Measurements from ENCODE around the gene MRTFB.
"Not testable (repeated sequence)": the region's sequence is repeated elsewhere in the genome, so short reads cannot be mapped to it uniquely, and the experiment has no call there.

MRTFB gene, protein sequence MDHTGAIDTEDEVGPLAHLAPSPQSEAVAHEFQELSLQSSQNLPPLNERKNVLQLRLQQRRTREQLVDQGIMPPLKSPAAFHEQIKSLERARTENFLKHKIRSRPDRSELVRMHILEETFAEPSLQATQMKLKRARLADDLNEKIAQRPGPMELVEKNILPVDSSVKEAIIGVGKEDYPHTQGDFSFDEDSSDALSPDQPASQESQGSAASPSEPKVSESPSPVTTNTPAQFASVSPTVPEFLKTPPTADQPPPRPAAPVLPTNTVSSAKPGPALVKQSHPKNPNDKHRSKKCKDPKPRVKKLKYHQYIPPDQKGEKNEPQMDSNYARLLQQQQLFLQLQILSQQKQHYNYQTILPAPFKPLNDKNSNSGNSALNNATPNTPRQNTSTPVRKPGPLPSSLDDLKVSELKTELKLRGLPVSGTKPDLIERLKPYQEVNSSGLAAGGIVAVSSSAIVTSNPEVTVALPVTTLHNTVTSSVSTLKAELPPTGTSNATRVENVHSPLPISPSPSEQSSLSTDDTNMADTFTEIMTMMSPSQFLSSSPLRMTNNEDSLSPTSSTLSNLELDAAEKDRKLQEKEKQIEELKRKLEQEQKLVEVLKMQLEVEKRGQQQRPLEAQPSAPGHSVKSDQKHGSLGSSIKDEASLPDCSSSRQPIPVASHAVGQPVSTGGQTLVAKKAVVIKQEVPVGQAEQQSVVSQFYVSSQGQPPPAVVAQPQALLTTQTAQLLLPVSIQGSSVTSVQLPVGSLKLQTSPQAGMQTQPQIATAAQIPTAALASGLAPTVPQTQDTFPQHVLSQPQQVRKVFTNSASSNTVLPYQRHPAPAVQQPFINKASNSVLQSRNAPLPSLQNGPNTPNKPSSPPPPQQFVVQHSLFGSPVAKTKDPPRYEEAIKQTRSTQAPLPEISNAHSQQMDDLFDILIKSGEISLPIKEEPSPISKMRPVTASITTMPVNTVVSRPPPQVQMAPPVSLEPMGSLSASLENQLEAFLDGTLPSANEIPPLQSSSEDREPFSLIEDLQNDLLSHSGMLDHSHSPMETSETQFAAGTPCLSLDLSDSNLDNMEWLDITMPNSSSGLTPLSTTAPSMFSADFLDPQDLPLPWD

DNA sequence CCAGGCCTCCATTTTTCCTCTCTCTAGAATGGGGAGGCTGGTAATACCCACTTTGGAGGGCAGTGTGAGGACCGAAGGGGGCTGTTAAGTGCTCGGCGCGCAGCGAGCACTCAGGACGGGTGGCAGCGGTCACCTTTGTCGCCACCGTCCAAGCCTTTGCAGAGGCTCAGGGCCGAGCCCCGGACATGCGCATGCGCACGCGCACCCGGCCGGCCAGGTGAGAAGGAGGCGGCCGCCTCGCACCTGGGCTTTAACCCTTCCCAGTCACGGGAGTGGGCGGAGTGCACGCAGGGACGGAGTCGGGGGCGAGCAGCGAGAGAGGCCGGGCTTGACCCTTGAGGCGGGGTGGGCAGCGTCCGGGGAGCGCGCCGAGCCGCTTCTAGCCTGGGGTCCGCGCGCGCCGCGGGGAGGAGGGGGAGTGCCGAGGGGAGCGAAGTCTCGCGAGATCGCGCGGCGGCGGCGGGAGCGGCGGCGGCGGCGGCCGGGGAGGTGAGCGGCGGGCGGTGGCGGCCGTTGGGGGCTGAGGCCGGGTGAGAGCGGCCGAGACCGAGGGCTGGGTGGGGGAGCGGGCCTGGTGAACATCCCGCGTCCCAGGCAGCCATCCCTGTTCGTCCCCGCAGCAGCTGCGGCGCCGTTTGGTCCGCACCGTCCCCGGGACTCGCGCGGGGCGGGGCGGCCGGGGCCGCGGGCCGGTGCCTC is at the start of gene MRTFB:
Gene MRTFB, plus strand, starts transcription at position 443 of the 699 bp plus-strand sequence. CDS start 69,288 bp downstream, outside the sequence.
- peak; percentile 67 for DNase-seq

- DNase-seq: not testable (repeated sequence)
These were observed 47.6 kb upstream of the MRTFB start for GRCh38 chr16:14023526-14023925.

DNA sequence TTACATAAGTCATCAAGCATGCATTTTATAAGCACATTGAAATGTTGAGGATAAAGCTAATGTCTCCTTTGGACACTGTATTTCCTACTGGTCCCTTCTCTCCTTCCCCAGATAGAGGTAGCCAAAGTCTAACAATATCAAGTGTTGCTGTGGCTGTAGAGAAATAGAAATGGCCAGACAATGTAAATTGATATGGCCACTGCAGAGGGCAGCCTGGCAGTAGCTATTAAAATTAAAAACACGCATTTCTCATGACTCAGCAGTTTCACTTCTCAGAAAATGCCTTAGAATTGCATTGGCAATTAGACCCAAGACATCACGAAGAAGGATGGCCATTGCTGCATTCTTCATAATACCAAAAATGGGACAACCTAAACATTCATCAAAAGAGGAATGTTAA is 46.8 kb upstream of the MRTFB start:
- no peak for DNase-seq

DNA sequence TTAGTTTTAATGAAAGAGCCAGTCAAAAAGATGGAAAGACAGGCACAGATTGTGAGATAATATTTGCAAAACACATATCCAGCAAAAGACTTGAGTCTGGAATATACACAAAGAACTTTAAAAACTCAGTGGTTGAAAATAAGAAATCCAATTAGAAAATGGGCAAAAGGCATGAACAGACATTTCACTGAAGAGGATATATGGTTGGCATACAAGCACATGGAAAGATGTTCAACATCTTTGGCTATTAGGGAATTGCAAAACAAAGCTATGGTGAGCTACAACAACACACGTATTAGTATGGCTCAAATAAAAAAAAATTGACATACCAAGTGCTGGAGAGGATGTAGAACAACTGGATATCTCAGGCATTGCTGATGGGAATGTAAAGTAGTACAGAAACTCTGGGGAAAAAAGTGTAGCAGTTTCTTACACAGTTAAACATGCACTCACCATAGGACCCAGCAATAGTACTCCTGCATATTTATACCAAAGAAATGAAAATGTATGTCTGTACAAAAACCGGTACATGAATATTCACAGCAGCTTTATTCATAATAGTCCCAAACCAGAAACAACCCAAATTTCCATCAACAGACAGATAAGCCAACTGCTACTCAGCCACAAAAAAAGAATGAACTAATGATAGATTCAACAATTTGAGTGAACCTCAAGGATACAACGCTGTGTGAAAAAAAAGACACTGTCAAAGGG is 44.4 kb upstream of the MRTFB start:
- no peak for DNase-seq

- no peak for DNase-seq
These were observed 42.9 kb upstream of the MRTFB start for GRCh38 chr16:14028202-14028601.

DNA sequence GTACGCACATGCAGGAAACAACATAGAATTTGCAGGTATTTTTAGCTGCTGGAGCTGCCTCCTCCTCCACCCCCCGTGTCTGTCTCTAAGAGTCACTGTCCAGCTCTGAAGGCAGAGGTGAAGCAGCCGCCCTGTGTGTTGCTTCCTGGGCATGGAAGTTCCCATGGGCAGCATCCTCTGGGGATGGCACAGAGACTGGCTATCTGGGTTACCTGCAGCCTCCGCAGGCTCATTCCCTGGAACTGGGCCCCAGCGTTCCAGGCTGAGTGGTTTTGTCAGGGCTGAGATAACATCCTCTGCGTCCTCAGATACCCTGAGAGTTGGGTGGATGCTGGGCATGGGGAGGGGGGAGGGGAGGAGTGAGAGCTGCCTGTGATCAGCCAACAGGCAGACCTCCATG is 41.5 kb upstream of the MRTFB start:
- DNase-seq: no peak

GRCh38 chr16:14035092-14035491 is 36.0 kb upstream of the MRTFB start:
- no peak for DNase-seq

DNA sequence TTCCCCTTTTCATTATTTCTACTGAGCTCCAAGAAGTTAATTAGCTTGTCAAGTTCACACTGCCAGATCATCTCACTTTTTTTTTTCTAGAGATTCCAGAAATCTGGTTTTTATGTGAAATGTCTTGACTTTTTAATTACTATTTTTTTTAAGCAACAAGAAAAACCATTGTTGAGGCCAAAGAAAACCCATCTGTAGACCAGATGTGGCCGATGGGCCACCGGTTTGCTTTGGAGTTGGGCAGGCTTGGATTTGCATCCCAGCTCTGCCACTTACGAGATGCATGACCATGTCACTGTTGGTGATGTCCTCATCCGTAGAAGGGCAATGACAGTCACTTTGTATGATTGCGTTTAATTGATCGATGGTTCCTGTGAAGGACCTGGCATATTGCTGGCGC is 34.2 kb upstream of the MRTFB start:
- no peak for DNase-seq

- no peak for DNase-seq
These were observed 33.2 kb upstream of the MRTFB start for GRCh38 chr16:14037960-14038359.

DNA sequence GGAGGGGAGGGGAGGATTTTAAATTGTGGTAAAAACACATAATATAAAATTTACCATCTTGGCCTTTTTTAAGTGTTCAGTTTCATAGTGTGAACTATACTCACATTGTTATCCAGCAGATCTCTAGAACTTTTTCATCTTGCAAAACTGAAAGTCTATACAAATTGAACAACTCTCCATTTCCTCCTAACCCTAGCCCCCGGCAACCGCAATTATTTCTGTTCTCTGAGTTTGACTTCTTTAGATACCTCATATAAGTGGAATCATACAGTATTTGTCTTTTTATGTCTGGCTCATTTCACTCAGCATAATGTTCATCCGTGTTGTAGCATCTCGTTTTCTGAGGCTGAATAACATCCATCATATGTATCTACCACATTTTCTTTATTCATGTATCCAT is 30.0 kb upstream of the MRTFB start:
- DNase-seq: no peak

- no peak for DNase-seq
These were observed 28.4 kb upstream of the MRTFB start for GRCh38 chr16:14042706-14043105.

- no peak for DNase-seq
These were observed 27.8 kb upstream of the MRTFB start for GRCh38 chr16:14043278-14043677.

DNA sequence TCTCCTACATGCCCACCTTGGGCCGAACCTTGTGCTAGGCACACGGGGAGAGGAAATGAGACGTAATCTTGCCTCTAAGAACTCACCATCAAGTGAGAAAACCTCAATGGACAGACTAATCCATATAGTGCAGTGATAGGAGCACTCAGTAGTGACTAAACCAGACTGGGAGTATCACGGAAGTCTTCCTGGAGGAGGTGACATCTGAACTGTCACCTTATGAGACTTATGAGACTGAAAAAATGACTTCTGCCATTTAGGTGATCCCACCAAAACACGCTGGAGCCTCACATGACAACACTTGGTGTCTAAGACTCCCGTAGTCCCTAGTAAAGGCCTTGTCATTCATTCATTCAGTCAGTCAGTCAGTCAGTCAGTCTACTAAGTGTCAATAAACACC is 27.3 kb upstream of the MRTFB start:
- no peak for DNase-seq

GRCh38 chr16:14047121-14047859 is 23.8 kb upstream of the MRTFB start:
- not testable (repeated sequence) for DNase-seq

DNA sequence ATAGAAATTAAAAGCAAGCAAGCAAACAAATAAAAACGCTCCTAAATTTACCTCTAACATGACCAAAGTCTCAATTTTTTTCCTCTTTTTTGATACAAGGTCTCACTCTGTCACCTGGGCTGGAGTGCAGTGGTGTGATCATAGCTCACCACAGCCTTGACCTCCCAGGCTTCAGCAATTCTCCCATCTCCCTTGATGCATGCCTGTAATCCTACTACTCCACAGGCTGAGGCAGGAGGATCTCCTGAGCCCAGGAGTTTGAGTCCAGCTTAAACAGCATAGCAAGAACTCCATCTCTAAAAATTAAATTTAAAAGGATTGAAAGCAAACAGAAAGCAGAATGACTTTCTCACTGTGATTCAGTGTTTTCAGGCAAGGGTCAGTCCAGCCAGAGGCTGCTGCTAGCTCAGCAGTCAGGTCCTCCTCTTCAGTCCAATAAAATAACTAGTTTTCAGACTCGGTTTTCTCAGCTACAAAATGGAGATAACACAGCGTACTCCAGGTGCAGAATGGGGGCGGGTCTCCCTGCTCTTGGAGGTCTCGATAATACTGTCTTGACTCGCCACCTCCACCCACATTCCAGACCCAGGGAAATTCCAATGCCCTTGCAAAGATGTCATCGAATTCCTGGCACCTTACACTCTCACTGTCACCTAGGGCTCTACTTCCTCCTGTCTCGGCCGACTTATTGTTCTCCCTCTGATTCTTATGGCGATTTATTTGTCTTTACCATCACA is 20.7 kb upstream of the MRTFB start:
- DNase-seq: no peak

- DNase-seq: no peak
These were observed 19.9 kb upstream of the MRTFB start for GRCh38 chr16:14051103-14051729.

- DNase-seq: peak; percentile 61
These were observed 14.1 kb upstream of the MRTFB start for GRCh38 chr16:14056970-14057369.

GRCh38 chr16:14057878-14058382 is 13.2 kb upstream of the MRTFB start:
- DNase-seq: no peak

DNA sequence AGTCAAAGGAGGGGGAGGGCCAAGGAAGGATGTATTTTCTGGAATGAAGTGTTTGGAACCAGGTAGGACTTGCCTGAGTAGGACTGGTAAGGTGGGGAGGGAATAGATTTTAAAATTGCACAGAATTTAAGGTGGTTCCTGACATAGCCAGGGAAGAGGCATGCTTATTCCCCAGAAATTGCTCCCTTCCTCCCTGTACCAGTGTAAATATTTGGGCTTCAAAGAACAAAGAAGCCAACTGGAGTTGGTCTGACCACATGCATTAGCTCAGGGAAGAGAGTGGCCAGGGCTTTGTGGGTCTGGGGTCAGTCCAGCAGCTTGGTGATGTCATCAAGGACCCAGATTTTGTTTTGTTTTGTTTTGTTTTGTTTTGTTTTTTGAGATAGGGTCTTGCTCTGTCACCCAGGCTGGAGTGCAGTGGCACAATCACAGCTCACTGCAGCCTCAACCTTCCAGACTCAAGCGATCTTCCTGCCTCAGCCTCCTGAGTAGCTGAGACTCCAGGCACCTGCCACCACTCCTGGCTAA is 9.3 kb upstream of the MRTFB start:
- no peak for DNase-seq

GRCh38 chr16:14062261-14062660 is 8.9 kb upstream of the MRTFB start:
- no peak for DNase-seq

Data from fibroblast of skin of right quadriceps (primary cell).